Mesangial cell (primary cell): ENCODE data around the gene SIK1. TPM values are rescaled to one million over a fixed set of nuclear protein-coding genes. Genes with fewer than 3 reads are reported as not detected.

ENCODE experiments used
- total RNA-seq: library from RNA; depleted of rRNA; stranded (reverse); fragments of >200 nt; gene quantifications from 2 replicates; pipeline ENCODE4 v1.2.3, GENCODE V29; 2015

Gene SIK1
- 2.4 and 7.2 TPM in 2 replicates for total RNA-seq

DNA sequence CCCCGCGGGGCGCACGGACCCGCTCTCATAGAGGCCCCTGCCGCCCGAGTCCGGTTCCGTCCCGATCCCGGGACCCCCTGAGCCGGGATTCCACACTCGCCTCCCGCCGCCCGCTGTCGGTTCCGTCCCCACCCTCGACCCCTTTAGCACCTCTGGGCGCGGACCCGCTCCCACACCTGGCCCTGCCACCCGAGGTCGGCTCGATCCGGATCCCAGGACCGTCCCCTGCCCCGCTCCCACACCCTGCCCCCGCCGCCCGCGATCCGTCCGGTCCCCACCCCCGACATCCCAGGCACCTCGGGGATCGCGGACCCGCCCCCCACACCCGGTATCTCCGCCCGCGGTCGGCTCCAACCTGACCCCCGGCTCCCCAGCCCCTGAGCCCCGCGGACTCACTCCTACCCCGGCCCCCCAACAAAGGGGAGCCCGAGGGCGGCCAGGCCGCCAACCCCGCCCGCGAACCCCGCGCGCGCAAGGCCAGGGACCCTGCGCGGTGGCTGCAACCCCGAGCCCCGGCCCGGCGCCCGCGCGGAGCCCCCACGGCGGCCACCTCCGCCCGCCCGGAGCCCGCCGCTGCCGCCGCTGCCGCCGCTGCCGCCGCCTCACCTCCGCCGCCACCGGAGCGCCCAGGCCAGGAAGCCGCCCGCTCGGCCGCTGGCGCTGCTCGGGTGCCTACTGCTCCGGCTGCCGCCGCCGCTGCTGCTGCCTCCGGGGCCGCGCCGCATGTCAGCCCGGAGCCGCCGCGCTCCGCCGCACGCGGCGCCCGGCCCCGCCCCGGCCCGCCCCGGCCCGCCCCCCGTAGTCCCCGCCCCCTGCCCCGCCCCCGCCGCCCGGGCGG lies at the start of gene SIK1:
SIK1 (minus strand) TSS at position 728 of the 838 bp plus-strand sequence. CDS start 953 bp downstream, outside the sequence.

Other genes with a start within 250 kb of the SIK1 start
- gene HSF2BP, start 232.4 kb upstream of the SIK1 start, total RNA-seq = 1.1 and 1.3 TPM in 2 replicates
- 26.9 and 38.9 TPM in 2 replicates for gene RRP1B, start 232.4 kb upstream of the SIK1 start, total RNA-seq